Endothelial cell of umbilical vein (primary cell): Measurements from ENCODE around the gene ABCB6. TPM values are rescaled to one million over a fixed set of nuclear protein-coding genes. Genes with fewer than 3 reads are reported as not detected.

Source experiments
- BruUV-seq: library from RNA; stranded (reverse); fragments of 400-500 nt; replicated peaks from 2 replicates; lab custom pipeline; 2021; lab: Mats Ljungman, UMichigan
- CTCF ChIA-PET: fragments of 300-600, 350-600 bp; sonication (Branson Sonifier 250); formaldehyde crosslinking; loops from one replicate; lab custom pipeline; 2021; ENCODE audit warnings: antibody characterized with exemption, inconsistent platforms; lab: Charles Lee
- POLR2A ChIA-PET: fragments of 300-600, 350-600 bp; sonication (Branson Sonifier 250); formaldehyde crosslinking; loops from one replicate; lab custom pipeline; 2021; ENCODE audit warnings: antibody characterized with exemption, inconsistent platforms; lab: Charles Lee
- DNase-seq: peaks from one replicate; pipeline ENCODE4 v3.0.0-alpha.2; 2011; ENCODE audit warnings: low read depth, low spot score
- FAIRE-seq: peaks from 2 replicates; lab custom pipeline; 2011; peaks lifted over from hg19 to GRCh38; lab: Jason Lieb, UNC
- H2AFZ ChIP-seq: 2 replicates; pipeline ENCODE4 v1.6.0; 2012; ENCODE audit warnings: low read depth, low read length, control low read depth, inconsistent platforms
- H3K27ac ChIP-seq: 2 replicates; pipeline ENCODE4 v1.5.1; 2011; ENCODE audit warnings: low read depth, mild to moderate bottlenecking, control low read depth, low read length, moderate library complexity; ENCODE audit not compliant: insufficient read depth
- H3K27me3 ChIP-seq, 2 experiments: 2 replicates each; pipeline versions ENCODE4 v1.6.0 to v1.6.1; 2011; ENCODE audit warnings: low read length in 2 of 2, mixed read lengths in 1 of 2; ENCODE audit not compliant: control insufficient read depth in 2 of 2, insufficient read depth in 2 of 2
- H3K36me3 ChIP-seq, 2 experiments: 2 replicates in 1 of 2; 3 replicates in 1 of 2; pipeline ENCODE4 v1.5.1; 2011; ENCODE audit warnings: low read length in 2 of 2, mild to moderate bottlenecking in 1 of 2, moderate library complexity in 1 of 2; ENCODE audit not compliant: control insufficient read depth in 2 of 2, insufficient read depth in 2 of 2; ENCODE audit errors: extremely low read depth in 1 of 2
- H3K4me1 ChIP-seq: 3 replicates; pipeline ENCODE4 v1.5.1; 2011; ENCODE audit warnings: mild to moderate bottlenecking, low read length; ENCODE audit not compliant: control insufficient read depth, insufficient read depth; ENCODE audit errors: extremely low read depth
- H3K4me2 ChIP-seq: 2 replicates; pipeline ENCODE4 v1.6.1; 2011; ENCODE audit warnings: low read length, control low read depth, mixed read lengths; ENCODE audit not compliant: insufficient read depth
- H3K4me3 ChIP-seq, 3 experiments: fragments of 200-600 bp in 1 of 3; sonication (generic), shearing (Covaris generic) in 1 of 3; replicated peaks in 1 of 3; 2 replicates each; pipeline ENCODE4 v1.5.1; 2011 to 2016; ENCODE audit warnings: control low read depth in 3 of 3, low read length in 3 of 3, mild to moderate bottlenecking in 2 of 3, inconsistent platforms in 1 of 3, low read depth in 1 of 3, moderate library complexity in 1 of 3; ENCODE audit not compliant: insufficient read depth in 1 of 3
- H3K79me2 ChIP-seq: 2 replicates; pipeline ENCODE4 v1.6.0; 2012; ENCODE audit warnings: low read length, inconsistent platforms; ENCODE audit not compliant: control insufficient read depth, insufficient read depth
- H3K9ac ChIP-seq: replicated peaks from 2 replicates; pipeline ENCODE3; 2011; ENCODE audit warnings: low read length, control low read depth; ENCODE audit not compliant: insufficient read depth; ENCODE audit errors: extremely low read depth
- H3K9me1 ChIP-seq: replicated peaks from 3 replicates; pipeline ENCODE4 v1.6.0; 2011; ENCODE audit warnings: mild to moderate bottlenecking, low read length; ENCODE audit not compliant: control insufficient read depth, insufficient read depth; ENCODE audit errors: extremely low read depth
- H3K9me3 ChIP-seq: replicated peaks from 2 replicates; pipeline ENCODE4 v1.5.1; 2012; ENCODE audit warnings: low read length, inconsistent platforms; ENCODE audit not compliant: control insufficient read depth, insufficient read depth
- H4K20me1 ChIP-seq: replicated peaks from 2 replicates; pipeline ENCODE3; 2011; ENCODE audit warnings: mild to moderate bottlenecking, low read length; ENCODE audit not compliant: control insufficient read depth, insufficient read depth; ENCODE audit errors: extremely low read depth
- CTCF ChIP-seq, 2 donors: IDR thresholded peaks; 1 replicate in 1 of 2; 2 replicates in 1 of 2; pipeline ENCODE4 v1.5.1; 2011; ENCODE audit warnings: low read length in 2 of 2, mild to moderate bottlenecking in 2 of 2, moderate library complexity in 2 of 2, control low read depth in 1 of 2, inconsistent platforms in 1 of 2, low read depth in 1 of 2; ENCODE audit not compliant: insufficient read depth in 1 of 2; ENCODE audit errors: extremely low read depth in 1 of 2
- EZH2 ChIP-seq: IDR thresholded peaks from 2 replicates; pipeline ENCODE4 v1.6.1; 2012; ENCODE audit warnings: borderline replicate concordance, low read depth, mild to moderate bottlenecking, moderate library complexity, low read length, inconsistent platforms; ENCODE audit not compliant: severe bottlenecking
- FOS ChIP-seq: IDR thresholded peaks from 2 replicates; pipeline ENCODE4 v1.6.1; 2011; ENCODE audit warnings: mild to moderate bottlenecking, low read length, moderate library complexity, borderline replicate concordance; ENCODE audit not compliant: insufficient read depth
- GATA2 ChIP-seq: IDR thresholded peaks from 2 replicates; pipeline ENCODE4 v1.7.0; 2011; ENCODE audit warnings: low read depth, mild to moderate bottlenecking, moderate library complexity, mixed read lengths, low read length; ENCODE audit not compliant: insufficient read length, insufficient read depth
- JUN ChIP-seq: IDR thresholded peaks from 2 replicates; pipeline ENCODE4 v1.6.1; 2011; ENCODE audit warnings: borderline replicate concordance, low read depth; ENCODE audit not compliant: insufficient read length, insufficient read depth
- MAX ChIP-seq: IDR thresholded peaks from 2 replicates; pipeline ENCODE4 v1.6.1; 2011; ENCODE audit not compliant: insufficient read depth, insufficient read length
- MYC ChIP-seq: IDR thresholded peaks from one replicate; pipeline ENCODE4 v1.6.1; 2011; ENCODE audit warnings: mild to moderate bottlenecking, low read depth, low read length
- POLR2A ChIP-seq: IDR thresholded peaks from 2 replicates; pipeline ENCODE4 v1.6.1; 2012; ENCODE audit warnings: low read depth, mild to moderate bottlenecking, control low read depth, low read length
- POLR2AphosphoS5 ChIP-seq: IDR thresholded peaks from 2 replicates; pipeline ENCODE4 v1.6.1; 2012; ENCODE audit warnings: low read depth, mild to moderate bottlenecking, control low read depth, low read length, moderate library complexity; ENCODE audit not compliant: insufficient read depth
- dilution Hi-C: fragments of 300-500 bp; cut with MboI; formaldehyde crosslinking; loops from one replicate; pipeline ENCODE4 v1.15.0; 2019; ENCODE audit warnings: low sequenced_read_pairs; ENCODE audit not compliant: extremely low pct_ligation_motif_present
- intact Hi-C: fragments of 100-400 bp; cut with micrococcal nuclease; formaldehyde crosslinking; loops from one replicate; pipeline ENCODE4 v1.10.0; 2022
- polyA plus RNA-seq, 4 experiments: library from polyadenylated mRNA; depleted of rRNA in 3 of 4; stranded (reverse) in 3 of 4; unstranded in 1 of 4; fragments of >200 nt; gene quantifications; 2 replicates each; pipeline versions ENCODE4 v1.2.1 to v1.2.3, GENCODE V29; 2011 to 2012; ENCODE audit warnings: missing spikeins in 1 of 4
- total RNA-seq: library from RNA; stranded (reverse); gene quantifications from 2 replicates; pipeline ENCODE4 v1.2.3, GENCODE V29; 2021

The ABCB6 gene
- total and polyA plus RNA-seq, 2 donors (not counting 3 experiments of a cell fraction or from before 2014, with no cell fraction given), result 25.7 to 32.5 TPM

- DNase-seq (no peak), FAIRE-seq (peak; percentile 4)
- Histone ChIP-seq H3K4me3 (peak overlapping the region; percentile 67 to 80 (median 67)), H3K9me3 (no peaks in the 10 kb centered on the region), H4K20me1 (no peaks in the 10 kb centered on the region), H3K4me2 (peak overlapping the region; percentile 86), H3K36me3 (peaks cover 2% of the 10 kb centered on the region in 2 experiments), H3K9me1 (no peaks in the 10 kb centered on the region), H3K27me3 (no peaks in the 10 kb centered on the region), H3K9ac (peak overlapping the region; percentile 97), H3K79me2 (peaks cover 15% of the 10 kb centered on the region), H2AFZ (peak overlapping the region; percentile 95), H3K27ac (peak overlapping the region; percentile 92), H3K4me1 (peaks cover 22% of the 10 kb centered on the region)
- ChIA-PET CTCF (interaction anchor here (0.6 to 2.1 kb wide), 10 partner anchors 10 to 265 kb away, joined by 3 to 12 read pairs (median 4); partner anchors contain the start of genes ABCB6, ANKZF1, ATG9A and DNAJB2), POLR2A (interaction anchor here (0.6 to 1.5 kb wide), 6 partner anchors 9 to 351 kb away, joined by 3 to 6 read pairs (median 4); partner anchors contain the start of genes ANKZF1, ATG9A, DNAJB2 and TUBA4A)
- no peak for TF ChIP-seq MAX
- no peak for TF ChIP-seq GATA2
- no peak for TF ChIP-seq POLR2A
- TF ChIP-seq JUN, result no peak
- TF ChIP-seq EZH2, result no peak
- TF ChIP-seq POLR2AphosphoS5, result no peak
- TF ChIP-seq FOS, result no peak
- no peak for TF ChIP-seq CTCF (IDR thresholded peaks at IDR 0.05; ENCODE audit: extremely low read depth in 1 of 2, insufficient read depth in 1 of 2, low read depth in 1 of 2, low read length in 2 of 2)
- TF ChIP-seq MYC, result no peak
- dilution Hi-C loops (no loop called here), intact Hi-C loops (loop anchor here (1.0 to 2.0 kb wide), 7 partner anchors 15 to 84 kb away; partner anchors contain the start of genes ABCB6, ANKZF1, ATG9A and DNAJB2)
- BruUV-seq, result TSS peak; percentile 79
Measured at GRCh38 chr2:219244789-219245147, 26.0 kb upstream of the ABCB6 start.
